Astrocyte (in vitro differentiated cells and primary cell): ENCODE data around the gene SH3RF1.

Experiments used
- EZH2 ChIP-seq: IDR thresholded peaks from 2 replicates; pipeline ENCODE4 v1.6.1; 2012; ENCODE audit warnings: mild to moderate bottlenecking, low read length, inconsistent platforms; ENCODE audit not compliant: insufficient read depth
- TF ChIP-seq, protein P1 (sequence below): IDR thresholded peaks from 2 replicates; pipeline ENCODE4 v1.5.1; 2011; ENCODE audit warnings: low read depth, mild to moderate bottlenecking, inconsistent platforms, low read length, moderate library complexity; ENCODE audit not compliant: insufficient read depth

- TF ChIP-seq, protein P1, sequence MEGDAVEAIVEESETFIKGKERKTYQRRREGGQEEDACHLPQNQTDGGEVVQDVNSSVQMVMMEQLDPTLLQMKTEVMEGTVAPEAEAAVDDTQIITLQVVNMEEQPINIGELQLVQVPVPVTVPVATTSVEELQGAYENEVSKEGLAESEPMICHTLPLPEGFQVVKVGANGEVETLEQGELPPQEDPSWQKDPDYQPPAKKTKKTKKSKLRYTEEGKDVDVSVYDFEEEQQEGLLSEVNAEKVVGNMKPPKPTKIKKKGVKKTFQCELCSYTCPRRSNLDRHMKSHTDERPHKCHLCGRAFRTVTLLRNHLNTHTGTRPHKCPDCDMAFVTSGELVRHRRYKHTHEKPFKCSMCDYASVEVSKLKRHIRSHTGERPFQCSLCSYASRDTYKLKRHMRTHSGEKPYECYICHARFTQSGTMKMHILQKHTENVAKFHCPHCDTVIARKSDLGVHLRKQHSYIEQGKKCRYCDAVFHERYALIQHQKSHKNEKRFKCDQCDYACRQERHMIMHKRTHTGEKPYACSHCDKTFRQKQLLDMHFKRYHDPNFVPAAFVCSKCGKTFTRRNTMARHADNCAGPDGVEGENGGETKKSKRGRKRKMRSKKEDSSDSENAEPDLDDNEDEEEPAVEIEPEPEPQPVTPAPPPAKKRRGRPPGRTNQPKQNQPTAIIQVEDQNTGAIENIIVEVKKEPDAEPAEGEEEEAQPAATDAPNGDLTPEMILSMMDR = no peak
- TF ChIP-seq EZH2 = no peak
Measured at GRCh38 chr4:169184236-169184635, 86.5 kb downstream of the SH3RF1 start.
